Lower leg skin (tissue), 3 donors: ENCODE data around the gene PROM1.

Source experiments
- CTCF ChIP-seq, 3 donors: fragments of 450-650 bp; IDR thresholded peaks; one replicate each; pipeline ENCODE4 v1.5.1; 2016; ENCODE audit warnings: antibody characterized with exemption in 3 of 3, mild to moderate bottlenecking in 3 of 3, moderate library complexity in 2 of 3
- POLR2A ChIP-seq, 2 donors: fragments of 450-650 bp; IDR thresholded peaks; one replicate each; pipeline ENCODE4 v1.6.1; 2016 to 2017; ENCODE audit warnings: antibody characterized with exemption in 2 of 2, mild to moderate bottlenecking in 1 of 2, moderate library complexity in 1 of 2

DNA sequence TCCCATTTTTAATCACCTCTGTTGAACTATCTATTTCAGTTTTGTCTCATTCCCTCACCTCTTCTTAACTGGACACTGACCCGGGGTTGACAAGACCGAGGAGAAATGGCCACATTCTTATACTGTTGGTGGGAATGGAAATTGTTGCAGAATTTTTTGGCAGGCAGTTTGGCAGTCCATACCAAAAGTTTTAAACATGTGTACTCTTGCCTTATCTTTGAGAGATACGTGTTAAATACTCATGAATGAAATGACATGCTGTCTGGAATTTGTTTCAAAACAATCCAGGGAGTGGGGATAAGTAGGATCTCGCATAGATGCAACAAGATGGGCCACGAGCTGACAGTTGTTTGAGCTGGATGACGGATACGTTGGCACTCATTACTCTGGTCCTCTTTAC, 157.3 kb downstream of the PROM1 start:
- no peak for TF ChIP-seq CTCF (IDR thresholded peaks at IDR 0.05)
- TF ChIP-seq POLR2A (IDR thresholded peaks at IDR 0.05) = no peak
